Muscle layer of duodenum (tissue), 2 donors: Measurements from ENCODE around the gene NEK10.

ENCODE experiments used
- H3K27ac ChIP-seq: one replicate; pipeline ENCODE4 v1.7.0; 2013; ENCODE audit warnings: mild to moderate bottlenecking, low read length
- H3K27me3 ChIP-seq: one replicate; pipeline ENCODE4 v1.7.0; 2013; ENCODE audit warnings: low read depth, mild to moderate bottlenecking, control low read depth, low read length
- H3K36me3 ChIP-seq, 2 donors: one replicate each; pipeline ENCODE4 v1.7.0; 2013; ENCODE audit warnings: low read length in 2 of 2, control low read depth in 1 of 2, mild to moderate bottlenecking in 1 of 2; ENCODE audit not compliant: insufficient read depth in 2 of 2, control insufficient read depth in 1 of 2
- H3K4me1 ChIP-seq, 2 donors: one replicate each; pipeline ENCODE4 v1.7.0; 2013; ENCODE audit warnings: low read length in 2 of 2, mild to moderate bottlenecking in 2 of 2, control low read depth in 1 of 2, moderate library complexity in 1 of 2; ENCODE audit not compliant: insufficient read depth in 2 of 2, control insufficient read depth in 1 of 2
- H3K4me3 ChIP-seq, 2 donors: one replicate each; pipeline ENCODE4 v1.7.0; 2013; ENCODE audit warnings: low read length in 2 of 2, low read depth in 1 of 2, mild to moderate bottlenecking in 1 of 2
- H3K9me3 ChIP-seq, 2 donors: one replicate each; pipeline ENCODE4 v1.7.0; 2013; ENCODE audit warnings: low read length in 2 of 2, control low read depth in 1 of 2, mild to moderate bottlenecking in 1 of 2; ENCODE audit not compliant: control insufficient read depth in 1 of 2
- donor health status: healthy.

Gene NEK10

DNA sequence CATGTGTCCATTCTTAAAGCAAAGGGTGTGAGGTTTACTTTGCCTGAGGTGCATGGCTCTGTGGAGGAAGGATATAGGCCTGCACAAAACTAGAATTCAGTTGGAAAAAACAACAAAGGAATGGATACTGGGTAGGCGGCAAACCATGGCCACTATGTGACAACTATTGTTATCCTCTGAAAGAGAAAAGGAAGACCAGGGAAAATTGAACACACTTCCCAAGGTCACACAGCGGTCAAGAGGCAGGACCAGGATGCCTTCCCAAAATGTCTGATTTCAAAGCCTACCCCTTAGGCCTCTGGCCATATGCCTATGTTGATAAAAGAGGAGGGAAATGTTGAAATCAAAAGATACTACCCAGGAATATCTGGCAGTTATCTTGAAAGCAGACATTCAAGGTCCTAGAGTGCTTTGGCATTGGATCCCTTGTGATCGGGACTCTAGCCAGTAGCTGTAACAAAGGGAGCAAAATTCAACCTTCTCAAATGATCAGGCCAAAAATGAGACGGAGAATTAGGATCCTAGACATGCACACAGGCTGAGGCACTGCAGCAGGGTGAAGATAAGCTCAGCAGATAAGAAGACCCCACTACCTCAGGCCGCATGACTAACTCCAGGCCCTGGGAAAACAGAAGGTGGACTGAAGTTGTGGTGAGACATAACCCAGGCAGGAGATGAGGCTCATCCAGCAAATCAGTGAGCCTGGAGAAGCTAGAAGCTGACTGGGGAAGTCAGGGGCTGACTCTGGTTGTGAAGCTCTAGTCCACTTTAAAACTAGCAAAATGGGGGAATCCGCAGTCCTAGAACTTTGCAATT is 292.2 kb downstream of the NEK10 start:
- Histone ChIP-seq H3K36me3 (no peaks in the 10 kb centered on the region), H3K27ac (no peak overlapping the region), H3K9me3 (no peaks in the 10 kb centered on the region), H3K27me3 (no peaks in the 10 kb centered on the region), H3K4me3 (no peak overlapping the region), H3K4me1 (peaks cover 0 to 6% of the 10 kb centered on the region in 2 donors)

DNA sequence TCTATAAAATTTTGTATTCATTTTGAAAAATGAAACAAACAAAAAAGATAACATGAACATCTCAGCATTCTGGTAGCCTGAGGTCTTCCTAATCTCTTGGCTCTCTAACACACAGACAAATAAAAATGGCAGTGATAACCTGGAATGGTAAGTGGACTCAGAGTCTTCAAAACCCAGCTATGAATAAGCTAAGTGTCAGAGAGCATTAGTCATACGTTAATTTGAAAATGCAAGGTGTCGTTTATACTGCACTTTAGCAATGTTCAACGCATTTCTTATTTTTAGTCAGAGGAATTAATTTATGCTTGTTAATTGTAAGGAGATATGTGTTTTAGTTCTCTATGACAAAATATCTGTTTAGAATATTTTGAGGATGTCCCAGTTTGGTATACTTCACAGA is 294.3 kb downstream of the NEK10 start:
- Histone ChIP-seq H3K36me3 (no peaks in the 10 kb centered on the region), H3K4me3 (no peak overlapping the region), H3K27ac (no peak overlapping the region), H3K9me3 (no peaks in the 10 kb centered on the region), H3K4me1 (peaks cover 0 to 2% of the 10 kb centered on the region in 2 donors), H3K27me3 (no peaks in the 10 kb centered on the region)

DNA sequence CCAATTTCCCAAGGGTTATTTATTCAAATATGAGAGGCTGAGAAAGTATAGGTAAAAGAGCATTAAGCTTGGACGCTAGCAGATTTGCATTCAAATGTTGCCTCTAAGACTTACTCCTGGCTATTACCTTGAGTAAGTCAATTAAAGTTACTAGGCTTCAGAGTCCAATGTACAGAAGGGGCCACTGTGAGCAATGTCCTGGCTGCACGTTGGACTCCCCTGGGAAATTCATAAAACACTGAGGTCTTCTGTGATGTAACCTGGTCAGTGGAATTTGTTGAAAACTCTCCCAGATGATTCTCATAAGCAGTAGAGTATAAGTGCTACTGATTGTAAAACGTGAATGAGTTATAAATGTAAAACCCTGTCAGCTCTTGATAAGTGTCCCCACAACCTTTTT is 295.3 kb downstream of the NEK10 start:
- Histone ChIP-seq H3K9me3 (no peaks in the 10 kb centered on the region), H3K27ac (no peak overlapping the region), H3K4me1 (no peaks in the 10 kb centered on the region), H3K4me3 (no peak overlapping the region), H3K36me3 (no peaks in the 10 kb centered on the region), H3K27me3 (no peaks in the 10 kb centered on the region)

DNA sequence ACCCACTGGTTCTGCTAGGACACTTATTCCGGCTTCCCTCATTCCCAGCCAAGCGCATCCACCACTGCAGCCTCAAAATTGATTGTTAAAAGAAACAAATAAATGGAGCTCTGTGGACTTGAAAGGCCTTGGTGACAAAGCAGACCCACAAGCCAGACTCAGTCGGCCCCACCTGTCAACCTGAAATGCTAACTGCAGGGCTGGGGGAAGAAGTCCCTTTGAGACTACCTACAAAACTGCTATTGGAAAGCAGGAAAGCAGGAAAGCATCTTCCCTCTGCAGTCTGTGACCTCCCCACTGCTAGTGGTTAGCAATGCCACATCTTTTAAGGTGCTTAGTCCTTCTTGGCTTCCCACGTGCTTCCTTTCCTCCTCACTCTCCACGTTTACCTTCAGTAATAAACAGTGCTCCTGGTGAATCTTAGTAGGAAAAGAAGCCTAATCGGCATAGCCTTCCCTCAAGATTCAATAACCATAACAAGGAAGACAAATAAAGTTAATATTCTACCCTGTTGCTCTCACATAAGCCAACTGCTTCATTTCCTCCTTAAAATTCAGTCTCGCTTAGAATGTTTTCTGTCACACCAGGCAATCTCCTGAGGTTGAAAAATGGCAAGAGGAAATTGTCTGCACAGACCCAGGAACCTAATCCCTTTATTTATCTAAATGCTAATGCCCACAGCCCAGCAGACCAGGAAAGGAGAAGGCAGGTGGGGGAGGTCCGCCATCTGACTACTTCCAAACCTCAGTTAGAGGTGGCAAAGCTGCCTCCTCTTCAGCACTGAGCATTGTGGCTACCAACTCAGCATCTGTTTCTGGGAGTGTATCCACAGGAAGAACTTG is 296.2 kb downstream of the NEK10 start:
- H3K9me3 ChIP-seq = no peaks in the 10 kb centered on the region
- H3K4me3 ChIP-seq = no peak overlapping the region
- no peaks in the 10 kb centered on the region for H3K36me3 ChIP-seq
- no peaks in the 10 kb centered on the region for H3K27me3 ChIP-seq
- no peaks in the 10 kb centered on the region for H3K4me1 ChIP-seq
- H3K27ac ChIP-seq = no peak overlapping the region

DNA sequence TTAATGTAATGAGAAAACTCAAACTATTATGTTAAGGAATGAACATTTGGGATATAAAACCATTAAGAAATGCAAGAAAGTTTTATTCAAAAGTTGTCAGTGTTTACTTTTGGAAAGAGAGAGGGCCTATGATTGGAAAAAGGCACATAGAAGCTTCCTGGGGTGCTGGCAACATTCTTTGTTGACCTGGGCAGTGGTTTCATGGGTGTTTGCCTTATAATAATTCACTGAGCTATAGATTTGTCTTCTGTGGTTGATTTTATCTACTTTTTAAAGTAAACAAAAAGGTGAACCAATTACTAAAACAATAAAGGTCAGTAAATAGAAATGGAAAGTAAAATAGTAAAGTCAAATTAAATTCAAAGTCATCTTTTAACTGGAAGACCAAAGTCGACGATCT is 308.8 kb downstream of the NEK10 start:
- no peaks in the 10 kb centered on the region for H3K36me3 ChIP-seq
- no peak overlapping the region for H3K27ac ChIP-seq
- peaks cover 0 to 5% of the 10 kb centered on the region in 2 donors for H3K9me3 ChIP-seq
- H3K4me1 ChIP-seq = no peaks in the 10 kb centered on the region
- H3K27me3 ChIP-seq = no peaks in the 10 kb centered on the region
- no peak overlapping the region for H3K4me3 ChIP-seq
